GM18867 (cell line): ENCODE data around the gene DSCAM.

Experiments used
- ATAC-seq: cut with Tn5 transposase; IDR thresholded peaks from one replicate; pipeline ENCODE4 v1.9.1; 2021; ENCODE audit warnings: mild to moderate bottlenecking, moderate library complexity; ENCODE audit not compliant: unreplicated experiment

DSCAM gene

DNA sequence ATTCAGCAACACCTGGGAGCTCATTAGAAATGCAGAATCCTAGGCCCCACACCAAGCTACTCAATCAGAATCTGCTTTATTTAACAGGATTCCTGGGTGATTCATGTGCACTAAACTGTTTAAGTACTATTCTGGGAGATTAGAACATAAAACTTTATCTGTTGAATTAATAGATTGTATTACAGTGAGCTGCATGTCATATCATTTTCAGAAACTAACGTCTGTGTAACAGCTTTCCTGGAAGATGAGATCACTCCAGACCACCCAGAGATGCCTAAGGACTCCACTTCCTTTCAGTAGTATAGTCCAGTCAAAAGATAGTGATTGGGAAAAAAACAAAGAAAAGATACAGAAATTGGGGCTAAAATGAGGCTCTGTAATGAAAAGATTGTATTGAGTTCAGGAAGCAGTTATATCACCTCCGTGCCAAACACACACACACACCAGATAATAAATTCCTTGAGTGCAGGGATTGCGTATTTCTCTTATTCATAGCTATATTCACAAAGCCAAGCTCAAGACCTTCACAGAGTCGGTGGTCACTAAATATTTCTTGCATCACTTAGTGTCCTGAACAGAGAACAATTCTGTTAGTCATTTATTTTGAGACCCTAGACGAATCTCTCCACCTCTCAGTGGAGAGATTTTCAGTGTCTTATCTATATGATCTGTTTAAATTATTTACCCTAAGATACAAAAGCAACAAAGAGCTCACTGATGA is 178.2 kb downstream of the DSCAM start:
- no peak for ATAC-seq

DNA sequence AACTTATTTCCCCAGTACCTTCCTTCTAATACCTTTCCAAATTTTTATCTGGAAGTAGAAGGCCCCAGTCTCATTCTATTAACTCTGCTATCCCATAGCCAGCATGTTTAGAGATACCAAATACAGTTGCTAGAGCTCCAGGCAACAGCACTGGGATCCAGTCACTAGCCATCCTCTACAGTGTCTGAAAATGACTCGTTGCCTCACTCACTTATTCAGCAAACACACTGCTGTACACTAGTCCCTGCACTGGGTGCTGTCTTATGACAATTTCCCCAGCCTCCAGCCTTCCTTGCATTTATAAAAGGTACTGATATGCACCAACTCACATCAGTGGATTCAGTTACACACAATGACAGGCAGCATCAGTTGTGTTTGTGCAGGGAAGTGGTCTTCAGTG is 179.0 kb downstream of the DSCAM start:
- ATAC-seq, result no peak

DNA sequence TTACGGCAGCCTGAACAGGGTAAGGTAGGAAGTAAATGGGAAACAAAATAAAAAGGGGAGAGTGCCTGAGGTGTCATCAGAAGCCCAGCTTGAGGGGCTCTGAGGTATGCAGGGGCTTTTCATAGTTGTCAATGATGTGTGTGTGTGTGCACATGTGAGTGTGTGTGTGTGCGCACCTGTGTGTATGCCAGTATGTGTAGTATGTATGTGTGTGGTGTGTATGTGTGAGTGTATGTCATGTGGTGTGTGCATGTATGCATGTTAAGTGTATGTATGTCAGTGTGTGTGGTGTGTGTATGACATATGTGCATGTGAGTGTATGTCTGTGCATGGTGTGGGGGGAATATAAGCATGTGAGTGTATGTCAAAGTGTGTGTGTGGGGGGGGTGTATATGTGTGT is 184.1 kb downstream of the DSCAM start:
- no peak for ATAC-seq

- no peak for ATAC-seq
These were observed 186.5 kb downstream of the DSCAM start for GRCh38 chr21:40660461-40660860.

DNA sequence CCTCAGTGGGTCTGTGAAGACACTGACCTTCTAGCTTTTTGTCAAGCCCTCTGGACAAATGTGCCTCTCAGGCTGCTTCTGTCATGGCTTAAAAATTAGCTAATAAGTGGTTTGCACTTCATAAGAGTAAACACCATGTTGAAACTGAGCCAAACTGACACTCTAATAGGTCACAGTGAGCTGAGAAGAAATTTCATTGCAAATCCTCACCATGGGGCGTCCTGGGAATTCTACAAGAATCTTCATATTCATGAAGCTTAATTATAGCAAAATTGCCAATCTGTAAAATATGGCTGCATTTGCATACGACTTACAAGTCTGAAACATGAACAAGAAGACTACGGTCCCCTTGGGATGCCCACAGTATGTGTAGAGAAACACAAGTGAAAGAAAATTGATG is 188.6 kb downstream of the DSCAM start:
- no peak for ATAC-seq

- no peak for ATAC-seq
These were observed 194.5 kb downstream of the DSCAM start for GRCh38 chr21:40652436-40652835.

GRCh38 chr21:40647706-40648105 is 199.3 kb downstream of the DSCAM start:
- no peak for ATAC-seq

DNA sequence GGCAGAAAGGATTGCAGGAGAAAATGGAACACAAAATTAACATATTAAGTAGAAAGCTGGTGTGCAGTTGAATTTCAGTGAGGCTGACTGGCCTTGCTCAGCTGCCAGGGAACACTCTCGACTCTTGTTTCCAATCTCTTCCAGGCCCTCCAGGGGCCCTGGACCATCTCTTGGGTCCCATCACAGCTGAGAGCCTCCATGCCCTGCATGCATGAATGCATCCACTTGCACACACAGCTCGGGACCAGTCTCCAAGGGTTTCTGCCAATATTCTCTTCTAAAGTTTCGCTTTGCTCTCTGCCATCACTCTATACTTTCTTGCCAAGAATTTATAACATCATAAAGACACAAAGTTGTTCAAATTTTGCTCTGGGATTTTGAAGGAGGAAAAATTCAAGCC is 200.3 kb downstream of the DSCAM start:
- no peak for ATAC-seq

GRCh38 chr21:40641042-40641441 is 205.9 kb downstream of the DSCAM start:
- ATAC-seq, result no peak

DNA sequence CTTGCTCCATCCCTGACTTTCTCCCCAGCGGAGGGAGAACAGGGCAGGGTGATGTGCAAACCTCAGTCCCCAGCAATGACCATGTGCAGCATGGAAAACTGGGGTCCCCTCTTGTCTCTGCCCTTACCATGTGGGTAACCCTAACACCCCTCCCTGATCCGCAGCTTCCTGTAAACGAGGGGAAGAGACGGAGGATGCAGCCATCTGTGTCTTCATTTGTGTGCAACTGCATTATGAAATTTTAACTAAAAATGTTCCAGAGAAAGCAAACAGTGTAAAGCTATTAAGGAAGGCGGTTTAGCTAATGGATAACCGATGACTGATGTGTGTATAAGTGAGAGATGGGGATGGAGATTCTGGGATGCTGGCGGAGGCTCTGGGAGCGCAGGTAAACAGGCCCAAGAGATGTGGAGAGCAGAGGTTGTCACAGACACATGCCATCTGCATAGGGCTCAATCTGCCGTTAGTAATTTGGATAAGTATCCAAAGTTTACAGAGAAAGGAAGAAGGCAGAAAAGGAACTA is 206.6 kb downstream of the DSCAM start:
- no peak for ATAC-seq

DNA sequence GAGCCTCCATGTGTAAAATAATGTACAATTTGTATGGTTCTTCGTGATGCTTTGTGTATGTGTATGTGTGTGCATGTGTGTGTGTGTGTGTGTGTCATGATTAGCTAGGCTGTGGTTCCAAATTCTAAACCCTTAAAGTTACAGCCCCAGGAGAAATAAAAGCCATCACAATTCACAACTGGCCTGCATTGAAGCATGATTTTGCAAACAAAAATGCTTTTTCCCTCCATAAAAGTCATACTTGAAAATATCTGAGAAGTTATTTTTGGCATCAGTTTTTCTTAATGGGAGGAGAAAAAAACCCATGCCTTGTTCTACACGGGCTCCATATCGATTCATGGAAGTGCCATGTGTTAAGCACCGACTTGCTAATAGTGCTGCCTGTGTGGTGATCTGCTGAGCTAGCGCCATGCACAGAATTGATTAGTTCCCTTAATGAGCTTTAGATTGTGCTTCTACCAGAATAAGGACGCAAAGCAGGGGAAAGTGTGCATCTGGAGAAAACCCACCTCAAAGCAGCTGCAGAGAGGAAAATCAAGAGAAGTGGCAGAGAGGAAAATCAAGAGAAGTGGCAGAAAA is 207.3 kb downstream of the DSCAM start:
- ATAC-seq, result no peak

DNA sequence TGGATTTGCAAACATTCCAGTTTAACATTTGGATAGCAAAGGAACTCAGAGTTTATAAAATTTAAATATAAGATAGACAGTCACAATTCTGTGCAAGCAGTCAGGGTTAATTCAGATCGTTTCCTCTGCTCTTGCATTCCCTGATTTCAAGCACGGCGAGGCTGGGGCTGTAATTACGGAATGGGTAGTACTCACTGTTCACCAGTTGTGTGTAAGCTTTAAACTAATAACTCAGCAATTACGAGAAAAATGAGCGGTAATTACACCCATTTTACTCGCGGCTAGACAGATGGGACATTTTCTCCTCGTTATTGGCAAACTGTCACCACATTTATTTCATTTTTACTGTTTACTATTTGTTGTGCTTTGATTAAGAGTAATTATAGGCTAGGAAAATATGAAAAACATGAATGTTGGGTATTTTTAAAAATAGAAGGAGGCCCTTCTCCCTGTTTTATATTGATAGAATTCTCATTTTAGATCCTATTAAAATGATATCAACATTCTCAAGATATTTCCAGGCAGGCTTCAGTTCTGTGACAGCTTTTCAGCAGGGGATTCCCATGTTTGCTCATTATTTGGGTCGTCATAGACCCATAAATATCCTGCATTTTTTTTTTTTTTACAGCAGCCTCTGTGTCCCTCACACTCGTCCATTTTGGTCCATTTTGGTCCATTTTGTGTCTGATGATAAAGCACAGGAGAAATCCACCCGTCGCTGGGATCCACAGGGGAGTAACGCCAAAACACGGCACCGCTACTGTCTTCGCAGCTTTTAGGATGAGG is 208.3 kb downstream of the DSCAM start:
- no peak for ATAC-seq

DNA sequence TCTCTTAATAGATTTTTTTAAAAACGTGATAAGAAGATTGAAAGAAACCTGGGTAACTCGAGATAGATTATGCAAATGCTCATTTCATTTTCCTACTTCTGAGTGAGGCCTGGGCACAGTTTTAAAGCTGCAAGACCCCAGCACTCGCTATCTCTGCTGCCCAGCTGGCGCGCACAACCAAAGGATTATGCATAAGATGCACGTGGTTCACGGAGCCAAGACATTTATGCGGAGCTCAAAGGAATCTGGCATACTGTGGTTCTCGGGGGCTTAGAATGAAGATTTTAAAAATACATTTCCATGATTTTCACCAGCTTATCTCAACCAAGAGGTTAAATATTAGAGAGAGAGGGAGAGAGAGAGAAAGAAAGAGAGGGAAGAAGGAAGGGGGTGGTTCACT is 210.9 kb downstream of the DSCAM start:
- no peak for ATAC-seq

- ATAC-seq, result no peak
These were observed 211.6 kb downstream of the DSCAM start for GRCh38 chr21:40635391-40635790.

DNA sequence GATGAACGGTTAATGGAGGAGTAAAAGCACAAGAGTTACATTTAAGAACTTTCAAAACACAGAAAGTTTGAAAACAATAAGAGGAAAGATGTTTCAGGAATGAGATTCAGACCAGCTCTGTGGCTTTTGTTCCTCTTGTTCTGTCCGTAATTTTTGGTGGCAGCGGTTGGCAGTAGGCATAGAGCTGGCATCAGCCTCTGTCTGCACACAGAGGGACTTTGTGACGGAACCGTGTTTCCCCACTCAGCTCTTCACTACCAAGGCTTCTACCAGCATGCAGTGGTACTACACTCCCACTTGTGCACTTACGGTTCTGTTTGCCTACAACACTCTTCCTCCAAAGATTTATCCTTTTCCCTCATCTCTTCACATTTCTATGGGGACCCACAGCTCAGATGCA is 212.8 kb downstream of the DSCAM start:
- no peak for ATAC-seq

DNA sequence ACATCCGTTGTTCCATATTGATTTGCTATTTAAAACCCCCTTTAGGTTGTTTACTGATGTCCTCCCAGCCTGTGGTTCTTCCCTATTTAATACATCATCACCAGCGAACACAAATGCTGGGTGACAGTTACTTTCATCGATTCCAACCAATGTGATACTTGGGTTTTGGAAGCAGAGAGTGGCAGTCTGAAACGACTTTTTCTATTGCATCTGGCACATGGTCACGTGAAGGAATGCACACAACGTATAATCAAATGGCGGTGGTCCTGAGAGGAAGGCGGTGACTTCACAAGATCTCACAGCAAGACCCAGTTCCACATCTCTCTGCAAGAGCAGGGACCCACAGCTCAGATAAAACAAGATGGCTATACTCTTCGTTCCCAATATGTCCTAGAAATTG is 213.9 kb downstream of the DSCAM start:
- ATAC-seq, result no peak

- no peak for ATAC-seq
These were observed 215.7 kb downstream of the DSCAM start for GRCh38 chr21:40631211-40631610.

DNA sequence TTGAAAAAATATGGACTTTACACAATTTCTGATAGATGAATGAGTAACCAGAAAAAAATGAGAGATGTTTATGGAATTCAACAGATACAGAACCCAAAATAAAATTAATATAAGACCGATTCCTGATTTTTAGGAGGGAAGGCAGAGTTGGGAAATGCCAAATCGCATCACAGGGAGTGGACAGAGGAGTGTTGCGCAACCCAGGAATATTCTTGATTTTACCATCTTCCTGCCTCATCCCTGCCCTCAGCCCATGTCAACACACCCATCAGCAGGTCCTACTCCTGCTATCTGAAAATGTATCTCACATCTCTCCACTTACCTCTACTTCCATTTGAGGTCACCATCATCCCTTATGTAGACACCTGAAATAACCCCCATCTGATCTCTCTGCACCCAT is 221.0 kb downstream of the DSCAM start:
- ATAC-seq, result no peak

DNA sequence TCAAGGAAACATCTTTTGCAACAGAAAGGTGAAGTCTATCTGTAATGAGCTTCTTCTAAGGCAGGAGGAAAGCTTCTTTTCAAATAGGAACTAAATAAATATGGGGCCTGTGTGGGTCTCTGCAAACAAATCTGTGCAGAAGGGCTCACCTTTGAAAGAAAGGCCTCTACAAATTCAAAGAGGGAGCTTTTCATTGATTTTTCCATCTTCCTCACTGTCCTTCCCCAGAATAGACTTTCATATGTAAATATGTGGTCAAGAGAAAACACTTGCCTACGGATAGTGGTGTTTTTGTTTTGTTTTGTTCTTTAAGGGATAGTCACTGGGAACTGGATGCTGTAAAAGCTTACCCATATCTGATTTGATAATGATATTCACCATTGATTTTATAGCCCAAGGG is 223.4 kb downstream of the DSCAM start:
- ATAC-seq, result no peak

DNA sequence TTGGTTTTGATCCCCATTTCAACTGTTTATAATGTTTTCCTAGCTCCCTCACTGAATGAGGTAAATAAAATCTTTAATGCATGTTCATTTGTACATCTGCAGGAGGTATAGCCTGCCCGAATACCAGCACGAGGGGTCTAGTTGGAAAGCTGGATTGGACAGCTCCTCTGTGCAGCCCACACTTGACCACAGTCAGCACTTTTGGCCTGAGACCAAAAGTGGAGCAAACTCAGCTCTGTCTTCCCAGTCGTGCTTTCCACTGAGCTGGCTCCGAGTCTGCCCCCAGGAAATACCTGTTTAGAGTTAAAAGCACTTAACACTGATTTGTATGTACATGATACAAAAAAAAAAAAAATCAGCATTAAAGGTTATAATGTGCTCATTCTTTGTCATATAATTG is 224.4 kb downstream of the DSCAM start:
- no peak for ATAC-seq

DNA sequence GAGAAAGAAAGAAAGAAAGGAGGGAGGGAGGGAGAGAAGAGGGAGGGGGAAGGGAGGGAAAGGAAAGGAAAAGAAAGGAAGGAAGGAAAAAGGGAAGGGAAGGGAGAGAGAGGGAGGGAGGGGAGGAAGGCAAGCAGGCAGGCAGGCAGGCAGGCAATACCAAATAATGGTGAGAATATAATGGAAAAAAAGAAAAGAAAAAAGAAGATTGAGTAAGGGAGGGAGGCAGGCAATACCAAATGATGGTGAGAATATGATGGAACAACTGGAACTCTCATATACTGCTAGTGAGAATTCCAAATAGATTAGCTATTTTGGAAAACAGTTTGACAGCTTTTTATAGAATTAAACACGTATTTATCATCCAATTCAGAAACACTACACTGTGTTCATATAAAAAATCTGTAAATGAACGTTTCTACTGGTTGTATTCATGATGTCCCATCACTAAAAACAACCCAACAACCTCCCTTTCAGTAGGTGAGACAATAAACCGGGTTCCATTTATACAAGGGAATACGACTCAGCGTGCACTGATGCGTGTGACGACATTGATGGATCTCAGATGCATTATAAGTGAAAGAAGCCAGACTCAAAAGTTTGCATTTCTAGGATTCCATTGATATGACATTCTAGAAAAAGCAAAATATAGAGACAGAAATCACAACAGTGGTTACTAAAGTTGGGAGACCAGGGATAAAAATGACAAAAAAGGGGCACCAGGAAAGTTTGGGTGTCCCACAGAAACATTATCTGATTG is 226.4 kb downstream of the DSCAM start:
- no peak for ATAC-seq
